ENCODE data around the gene ADK. TPM values are rescaled to one million over a fixed set of nuclear protein-coding genes. Genes with fewer than 3 reads are reported as not detected.

The ADK gene
- polyA plus RNA-seq, 1 donor (not counting 4 experiments of a cell fraction or from before 2014, with no cell fraction given) = 139 TPM

DNA sequence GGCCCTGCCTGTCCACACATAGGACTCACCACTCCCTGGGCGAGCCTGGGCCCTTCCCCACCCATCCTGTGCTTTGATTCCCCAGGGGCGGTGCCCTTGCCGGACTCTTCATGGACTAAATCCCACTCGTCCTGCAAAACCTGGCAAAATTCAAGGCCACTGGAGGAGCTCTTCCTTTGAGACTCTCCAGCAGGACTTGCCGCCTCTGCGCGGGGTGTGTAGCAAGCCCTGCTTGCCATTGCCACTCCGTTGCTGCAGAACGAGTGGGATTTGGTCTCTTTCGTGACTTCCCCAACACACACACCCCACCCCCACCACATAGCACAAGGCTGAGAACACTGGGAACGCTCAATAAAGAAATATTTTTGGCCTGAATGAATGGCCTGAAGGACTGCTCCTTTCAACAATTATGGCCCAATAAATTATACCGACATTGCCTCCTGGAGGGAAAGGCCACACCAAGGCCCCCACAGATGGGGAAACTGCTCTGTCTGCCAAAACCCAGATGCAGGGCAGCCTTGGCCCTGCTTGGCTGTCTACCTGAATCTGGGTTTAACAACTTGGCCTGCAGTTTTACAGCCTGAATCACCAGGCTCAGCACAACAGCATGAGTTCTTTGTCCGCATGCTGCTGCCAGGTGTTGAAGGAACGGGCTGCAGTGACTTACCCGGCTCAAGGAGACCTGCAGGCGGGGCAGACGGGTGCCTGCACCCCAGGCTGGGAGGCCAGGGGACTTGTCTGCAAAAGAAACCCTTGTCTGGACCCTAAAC lies 602.6 kb downstream of the ADK start:
- dilution Hi-C loops (cut with MboI; ENCODE audit: extremely low pct_ligation_motif_present, low sequenced_read_pairs) = no loop called here
- TF ChIP-seq EZH2 (IDR thresholded peaks at IDR 0.05; ENCODE audit: low read length) = no peak
- TF ChIP-seq, protein P1, sequence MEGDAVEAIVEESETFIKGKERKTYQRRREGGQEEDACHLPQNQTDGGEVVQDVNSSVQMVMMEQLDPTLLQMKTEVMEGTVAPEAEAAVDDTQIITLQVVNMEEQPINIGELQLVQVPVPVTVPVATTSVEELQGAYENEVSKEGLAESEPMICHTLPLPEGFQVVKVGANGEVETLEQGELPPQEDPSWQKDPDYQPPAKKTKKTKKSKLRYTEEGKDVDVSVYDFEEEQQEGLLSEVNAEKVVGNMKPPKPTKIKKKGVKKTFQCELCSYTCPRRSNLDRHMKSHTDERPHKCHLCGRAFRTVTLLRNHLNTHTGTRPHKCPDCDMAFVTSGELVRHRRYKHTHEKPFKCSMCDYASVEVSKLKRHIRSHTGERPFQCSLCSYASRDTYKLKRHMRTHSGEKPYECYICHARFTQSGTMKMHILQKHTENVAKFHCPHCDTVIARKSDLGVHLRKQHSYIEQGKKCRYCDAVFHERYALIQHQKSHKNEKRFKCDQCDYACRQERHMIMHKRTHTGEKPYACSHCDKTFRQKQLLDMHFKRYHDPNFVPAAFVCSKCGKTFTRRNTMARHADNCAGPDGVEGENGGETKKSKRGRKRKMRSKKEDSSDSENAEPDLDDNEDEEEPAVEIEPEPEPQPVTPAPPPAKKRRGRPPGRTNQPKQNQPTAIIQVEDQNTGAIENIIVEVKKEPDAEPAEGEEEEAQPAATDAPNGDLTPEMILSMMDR (optimal IDR thresholded peaks at IDR 0.05 in 1 of 3, IDR thresholded peaks at IDR 0.05 in 1 of 3, conservative IDR thresholded peaks at IDR 0.05 in 1 of 3; ENCODE audit: extremely low read depth in 1 of 3, insufficient read depth in 2 of 3, low read length in 3 of 3) = no peak
- H3K4me3 ChIP-seq (ENCODE audit: control insufficient read depth in 2 of 3, extremely low read depth in 1 of 3, insufficient read depth in 2 of 3, low read depth in 1 of 3, low read length in 3 of 3) = no peak overlapping the region
- no peak for DNase-seq (ENCODE audit: low read depth, low spot score)
- H3K9ac ChIP-seq (ENCODE audit: control insufficient read depth, extremely low read depth, insufficient read depth, low read length) = no peak overlapping the region
- H3K4me2 ChIP-seq (ENCODE audit: control insufficient read depth, extremely low read depth, insufficient read depth, low read depth, low read length) = no peak overlapping the region
- no peaks in the 10 kb centered on the region for H3K4me1 ChIP-seq (ENCODE audit: control insufficient read depth, extremely low read depth, insufficient read depth, low read length)
- no peaks in the 10 kb centered on the region for H3K79me2 ChIP-seq (ENCODE audit: control insufficient read depth, insufficient read depth, low read length)
- no peaks in the 10 kb centered on the region for H3K9me1 ChIP-seq (ENCODE audit: control insufficient read depth, extremely low read depth, insufficient read depth, low read length)
- H2AFZ ChIP-seq (ENCODE audit: control insufficient read depth, low read length) = no peak overlapping the region
- H3K36me3 ChIP-seq (ENCODE audit: control insufficient read depth in 2 of 2, extremely low read depth in 1 of 2, insufficient read depth in 2 of 2, low read length in 2 of 2) = no peaks in the 10 kb centered on the region
- peaks cover 4% of the 10 kb centered on the region for H3K27me3 ChIP-seq (ENCODE audit: control insufficient read depth, extremely low read depth, insufficient read depth, low read length)
- H3K27ac ChIP-seq (ENCODE audit: control insufficient read depth, insufficient read depth, low read length) = no peak overlapping the region
- no peaks in the 10 kb centered on the region for H3K9me3 ChIP-seq (ENCODE audit: control insufficient read depth, low read depth, low read length)
- FAIRE-seq = no peak
- H4K20me1 ChIP-seq (ENCODE audit: control insufficient read depth, extremely low read depth, insufficient read depth, low read length) = no peaks in the 10 kb centered on the region

DNA sequence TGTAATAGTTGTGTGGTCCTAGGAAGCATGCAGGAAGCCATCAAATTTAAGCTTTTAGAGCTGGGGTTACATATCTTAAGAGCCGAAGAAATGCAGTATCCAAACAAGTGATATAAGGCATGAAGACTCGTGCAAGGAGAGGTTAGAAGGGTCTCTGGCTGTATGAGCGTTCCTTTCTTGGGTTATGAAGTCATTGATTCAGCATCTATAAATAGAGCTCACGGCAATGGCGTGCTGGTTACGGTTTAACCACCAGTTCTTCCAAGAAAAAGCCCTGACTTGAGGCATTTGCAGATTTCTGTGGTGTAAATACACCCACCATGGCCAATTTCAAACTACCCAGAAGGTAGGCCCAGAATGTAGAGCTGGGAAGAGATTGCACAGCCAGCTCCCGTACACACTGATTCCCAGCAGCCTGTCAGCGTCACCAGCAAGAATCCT lies 603.4 kb downstream of the ADK start:
- no peaks in the 10 kb centered on the region for H3K9me1 ChIP-seq (ENCODE audit: control insufficient read depth, extremely low read depth, insufficient read depth, low read length)
- no peaks in the 10 kb centered on the region for H3K4me1 ChIP-seq (ENCODE audit: control insufficient read depth, extremely low read depth, insufficient read depth, low read length)
- no peaks in the 10 kb centered on the region for H3K36me3 ChIP-seq (ENCODE audit: control insufficient read depth in 2 of 2, extremely low read depth in 1 of 2, insufficient read depth in 2 of 2, low read length in 2 of 2)
- H3K27me3 ChIP-seq (ENCODE audit: control insufficient read depth, extremely low read depth, insufficient read depth, low read length) = peaks cover 4% of the 10 kb centered on the region
- no peak for TF ChIP-seq EZH2 (IDR thresholded peaks at IDR 0.05; ENCODE audit: low read length)
- TF ChIP-seq, protein P1 (optimal IDR thresholded peaks at IDR 0.05 in 1 of 3, IDR thresholded peaks at IDR 0.05 in 1 of 3, conservative IDR thresholded peaks at IDR 0.05 in 1 of 3; ENCODE audit: extremely low read depth in 1 of 3, insufficient read depth in 2 of 3, low read length in 3 of 3) = no peak
- no peaks in the 10 kb centered on the region for H3K9me3 ChIP-seq (ENCODE audit: control insufficient read depth, low read depth, low read length)
- H3K79me2 ChIP-seq (ENCODE audit: control insufficient read depth, insufficient read depth, low read length) = no peaks in the 10 kb centered on the region
- H3K4me3 ChIP-seq (ENCODE audit: control insufficient read depth in 2 of 3, extremely low read depth in 1 of 3, insufficient read depth in 2 of 3, low read depth in 1 of 3, low read length in 3 of 3) = no peak overlapping the region
- no peak overlapping the region for H3K9ac ChIP-seq (ENCODE audit: control insufficient read depth, extremely low read depth, insufficient read depth, low read length)
- H3K4me2 ChIP-seq (ENCODE audit: control insufficient read depth, extremely low read depth, insufficient read depth, low read depth, low read length) = no peak overlapping the region
- DNase-seq (ENCODE audit: low read depth, low spot score) (no peak), FAIRE-seq (no peak)
- dilution Hi-C loops (cut with MboI; ENCODE audit: extremely low pct_ligation_motif_present, low sequenced_read_pairs) = no loop called here
- H4K20me1 ChIP-seq (ENCODE audit: control insufficient read depth, extremely low read depth, insufficient read depth, low read length) = no peaks in the 10 kb centered on the region
- H2AFZ ChIP-seq (ENCODE audit: control insufficient read depth, low read length) = no peak overlapping the region
- no peak overlapping the region for H3K27ac ChIP-seq (ENCODE audit: control insufficient read depth, insufficient read depth, low read length)
